GM12878 (cell line): ENCODE results near the gene FSTL4. TPM values are rescaled to one million over a fixed set of nuclear protein-coding genes. Genes with fewer than 3 reads are reported as not detected.

Experiments used
- ATAC-seq: fragments of 200-7000 bp; cut with Tn5 transposase; 3 replicates; pipeline ENCODE4 v1.9.1; 2020; ENCODE audit warnings: mild to moderate bottlenecking, moderate library complexity
- BruUV-seq: library from RNA; stranded (reverse); fragments of 400-500 nt; replicated peaks from 2 replicates; lab custom pipeline; 2021; lab: Mats Ljungman, UMichigan
- CTCF ChIA-PET: fragments of 300-600 bp; sonication (Branson Sonifier 250); formaldehyde crosslinking; extraction: SDS; loops from one replicate; lab custom pipeline; 2021; ENCODE audit warnings: inconsistent platforms; lab: Yijun Ruan, JAX
- POLR2A ChIA-PET: fragments of 350-600 bp; formaldehyde crosslinking; extraction: SDS; loops from one replicate; lab custom pipeline; 2021; ENCODE audit warnings: inconsistent platforms; lab: Charles Lee
- RAD21 ChIA-PET: fragments of 300-600 bp; sonication (Branson Sonifier 250); formaldehyde crosslinking; loops from one replicate; lab custom pipeline; 2023; ENCODE audit warnings: antibody characterized with exemption; ENCODE audit not compliant: unreplicated experiment; lab: Charles Lee
- SMC1A ChIA-PET: fragments of 300-600 bp; sonication (Branson Sonifier 250); formaldehyde crosslinking; loops from one replicate; lab custom pipeline; 2023; ENCODE audit not compliant: unreplicated experiment, uncharacterized antibody; lab: Charles Lee
- DNase-seq: peaks from one replicate; pipeline ENCODE4 v3.0.0-alpha.2; 2011; ENCODE audit warnings: low read depth, low spot score
- FAIRE-seq: peaks from 3 replicates; lab custom pipeline; 2011; peaks lifted over from hg19 to GRCh38; lab: Jason Lieb, UNC
- H2AFZ ChIP-seq: 2 replicates; pipeline ENCODE4 v1.6.0; 2011; ENCODE audit warnings: low read depth, low read length, control low read depth; ENCODE audit not compliant: control insufficient read depth
- H3K27ac ChIP-seq: 2 replicates; pipeline ENCODE4 v1.5.1; 2011; ENCODE audit warnings: control low read depth; ENCODE audit not compliant: control insufficient read depth, insufficient read depth
- H3K27me3 ChIP-seq, 2 experiments: replicated peaks in 1 of 2; 2 replicates each; pipeline versions ENCODE4 v1.6.0 to v1.6.1; 2011; ENCODE audit warnings: low read length in 1 of 2; ENCODE audit not compliant: control insufficient read depth in 2 of 2, insufficient read depth in 2 of 2
- H3K36me3 ChIP-seq, 2 experiments: 2 replicates each; pipeline ENCODE4 v1.5.1; 2011; ENCODE audit warnings: low read length in 1 of 2; ENCODE audit not compliant: control insufficient read depth in 2 of 2, insufficient read depth in 2 of 2
- H3K4me1 ChIP-seq: 2 replicates; pipeline ENCODE4 v1.6.1; 2011; ENCODE audit warnings: mild to moderate bottlenecking, low read length, moderate library complexity, mixed read lengths; ENCODE audit not compliant: control insufficient read depth, insufficient read depth
- H3K4me2 ChIP-seq: 2 replicates; pipeline ENCODE4 v1.6.0; 2011; ENCODE audit warnings: control low read depth; ENCODE audit not compliant: control insufficient read depth, insufficient read depth
- H3K4me3 ChIP-seq: fragments of 200-600 bp; sonication (generic); 2 replicates; pipeline ENCODE4 v1.5.1; 2016
- H3K79me2 ChIP-seq: 2 replicates; pipeline ENCODE4 v1.6.0; 2011; ENCODE audit warnings: low read length; ENCODE audit not compliant: control insufficient read depth, insufficient read depth
- H3K9ac ChIP-seq: 2 replicates; pipeline ENCODE4 v1.8.0; 2011; ENCODE audit warnings: low read length, control low read depth, mixed read lengths; ENCODE audit not compliant: control insufficient read depth, insufficient read depth
- H3K9me3 ChIP-seq: replicated peaks from 3 replicates; pipeline ENCODE4 v1.5.1; 2011; ENCODE audit warnings: mild to moderate bottlenecking, low read length; ENCODE audit not compliant: control insufficient read depth, insufficient read depth
- H4K20me1 ChIP-seq: 2 replicates; pipeline ENCODE4 v1.6.0; 2011; ENCODE audit not compliant: control insufficient read depth, insufficient read depth
- BCLAF1 ChIP-seq: fragments of 450-650 bp; IDR thresholded peaks from 2 replicates; pipeline ENCODE4 v1.6.1; 2017; ENCODE audit warnings: antibody characterized with exemption, mild to moderate bottlenecking, moderate library complexity
- CHD4 ChIP-seq: fragments of 200-600 bp; sonication (generic); IDR thresholded peaks from 2 replicates; pipeline ENCODE4 v1.6.1; 2016; ENCODE audit warnings: mild to moderate bottlenecking
- HCFC1 ChIP-seq: fragments of 150-350 bp; IDR thresholded peaks from 2 replicates; pipeline ENCODE4 v1.6.1; 2014; ENCODE audit warnings: low read length
- LARP7 ChIP-seq: fragments of 450-650 bp; IDR thresholded peaks from 2 replicates; pipeline ENCODE4 v1.6.1; 2017; ENCODE audit warnings: mild to moderate bottlenecking
- MXI1 ChIP-seq: fragments of 150-350 bp; IDR thresholded peaks from 2 replicates; pipeline ENCODE4 v1.6.1; 2011; ENCODE audit warnings: low read depth, mild to moderate bottlenecking, inconsistent platforms, low read length, improper control_type of control experiment
- NFYB ChIP-seq: IDR thresholded peaks from 2 replicates; pipeline ENCODE4 v1.6.1; 2011; ENCODE audit warnings: low read depth, mild to moderate bottlenecking, low read length, improper control_type of control experiment, moderate library complexity; ENCODE audit not compliant: insufficient read depth
- NKRF ChIP-seq: fragments of 450-650 bp; conservative IDR thresholded peaks from 2 replicates; pipeline ENCODE4 v1.6.1; 2017; ENCODE audit warnings: mild to moderate bottlenecking, moderate library complexity
- SPI1 ChIP-seq: IDR thresholded peaks from 2 replicates; pipeline ENCODE4 v1.6.1; 2011; ENCODE audit warnings: low read depth, mild to moderate bottlenecking, low read length, moderate library complexity, borderline replicate concordance; ENCODE audit not compliant: insufficient read depth
- TARDBP ChIP-seq: IDR thresholded peaks from 2 replicates; pipeline ENCODE4 v1.6.1; 2016; ENCODE audit warnings: borderline replicate concordance
- TCF7 ChIP-seq: IDR thresholded peaks from 2 replicates; pipeline ENCODE4 v1.6.1; 2014; ENCODE audit warnings: antibody characterized with exemption, borderline replicate concordance
- ZNF207 ChIP-seq: fragments of 450-650 bp; IDR thresholded peaks from 2 replicates; pipeline ENCODE4 v1.6.1; 2014; ENCODE audit warnings: antibody characterized with exemption, mild to moderate bottlenecking, borderline replicate concordance
- WGBS: methylation state at CpG from one replicate; pipeline ENCODE4 v1.1.6; 2016; ENCODE audit warnings: low lambda C conversion rate; ENCODE audit not compliant: insufficient replicate concordance, insufficient coverage; ENCODE audit errors: missing lambda C conversion rate; 5-methylcytosine and 5-hydroxymethylcytosine counted together
- in situ Hi-C: fragments of 300-500 bp; cut with MboI; formaldehyde crosslinking; loops from 9 replicates; pipeline ENCODE4 v1.14.3; 2018; ENCODE audit warnings: mixed read lengths
- intact Hi-C: fragments of 100-400 bp; cut with micrococcal nuclease; formaldehyde crosslinking; loops from one replicate; pipeline ENCODE4 v1.14.2; 2022; ENCODE audit not compliant: unreplicated experiment
- polyA plus RNA-seq, 11 experiments: library from polyadenylated mRNA; depleted of rRNA in 4 of 11; unstranded in 6 of 11; stranded (reverse) in 5 of 11; fragments of >200 nt; fragmentation: Nextera tagmentation in 4 of 11; fragmentation: Illumina TruSeq in 1 of 11; extraction: Ambion mirVana in 4 of 11; extraction: Trizol in 1 of 11; gene quantifications; 1 replicate in 1 of 11; 2 replicates in 10 of 11; pipeline versions ENCODE4 v1.2.1 to v1.2.3, GENCODE V29; 2011 to 2016; ENCODE audit warnings: inconsistent platforms in 2 of 11, missing spikeins in 2 of 11, low read depth in 1 of 11
- total RNA-seq, 4 experiments: library from RNA; depleted of rRNA in 3 of 4; stranded (reverse); fragments of >200 nt in 3 of 4; fragmentation: Illumina TruSeq in 1 of 4; extraction: Trizol in 1 of 4; gene quantifications; 2 replicates each; pipeline versions ENCODE4 v1.2.1 to v1.2.3, GENCODE V29; 2013 to 2021
- TF ChIP-seq, protein P1 (sequence below): fragments of 450-650 bp; IDR thresholded peaks from 2 replicates; pipeline ENCODE4 v1.6.1; 2018; ENCODE audit warnings: borderline replicate concordance, mild to moderate bottlenecking; ENCODE audit not compliant: partially characterized antibody
- TF ChIP-seq, protein P2 (sequence below): IDR thresholded peaks from 2 replicates; pipeline ENCODE4 v1.6.1; 2012; ENCODE audit warnings: low read depth, low read length, improper control_type of control experiment
- TF ChIP-seq, protein P3 (sequence below): fragments of 450-650 bp; IDR thresholded peaks from 2 replicates; pipeline ENCODE4 v1.6.1; 2017; ENCODE audit warnings: borderline replicate concordance

The FSTL4 gene
- total and polyA plus RNA-seq, 10 of the 15 experiments (the other 5 are each of a cell fraction or from before 2014, with no cell fraction given) = 0.01 to 0.79 (median 0.21) TPM; not detected in 6

- Histone ChIP-seq H3K79me2 (no peaks in the 10 kb centered on the region), H3K4me1 (peaks cover 6% of the 10 kb centered on the region; the same call in 1 of the 2 replicates), H3K4me3 (no peak overlapping the region), H3K27me3 (no peaks in the 10 kb centered on the region), H4K20me1 (no peaks in the 10 kb centered on the region), H3K36me3 (no peaks in the 10 kb centered on the region), H3K4me2 (no peak overlapping the region), H3K27ac (no peak overlapping the region), H2AFZ (no peak overlapping the region), H3K9me3 (no peaks in the 10 kb centered on the region), H3K9ac (no peak overlapping the region)
- intact Hi-C loops (no loop called here), in situ Hi-C loops (no loop called here)
- RAD21 ChIA-PET = no interaction called here
- WGBS = 38% methylated on average over 5 of the region's 5 CpGs
- POLR2A ChIA-PET = no interaction called here
- no peak for ATAC-seq
- SMC1A ChIA-PET = no interaction called here
- DNase-seq = no peak
- no TSS peak for BruUV-seq
- FAIRE-seq = no peak
- CTCF ChIA-PET = interaction anchor here (1.5 kb wide), 1 partner anchor 20 kb away, joined by 8 read pairs; no protein-coding TSS in a partner anchor
- TF ChIP-seq BCLAF1 (no peak), TCF7 (no peak), HCFC1 (no peak), ZNF207 (no peak), NFYB (no peak), CHD4 (no peak), SPI1 (no peak), TARDBP (no peak), NKRF (no peak), MXI1 (no peak), LARP7 (no peak)
- TF ChIP-seq, protein P1, sequence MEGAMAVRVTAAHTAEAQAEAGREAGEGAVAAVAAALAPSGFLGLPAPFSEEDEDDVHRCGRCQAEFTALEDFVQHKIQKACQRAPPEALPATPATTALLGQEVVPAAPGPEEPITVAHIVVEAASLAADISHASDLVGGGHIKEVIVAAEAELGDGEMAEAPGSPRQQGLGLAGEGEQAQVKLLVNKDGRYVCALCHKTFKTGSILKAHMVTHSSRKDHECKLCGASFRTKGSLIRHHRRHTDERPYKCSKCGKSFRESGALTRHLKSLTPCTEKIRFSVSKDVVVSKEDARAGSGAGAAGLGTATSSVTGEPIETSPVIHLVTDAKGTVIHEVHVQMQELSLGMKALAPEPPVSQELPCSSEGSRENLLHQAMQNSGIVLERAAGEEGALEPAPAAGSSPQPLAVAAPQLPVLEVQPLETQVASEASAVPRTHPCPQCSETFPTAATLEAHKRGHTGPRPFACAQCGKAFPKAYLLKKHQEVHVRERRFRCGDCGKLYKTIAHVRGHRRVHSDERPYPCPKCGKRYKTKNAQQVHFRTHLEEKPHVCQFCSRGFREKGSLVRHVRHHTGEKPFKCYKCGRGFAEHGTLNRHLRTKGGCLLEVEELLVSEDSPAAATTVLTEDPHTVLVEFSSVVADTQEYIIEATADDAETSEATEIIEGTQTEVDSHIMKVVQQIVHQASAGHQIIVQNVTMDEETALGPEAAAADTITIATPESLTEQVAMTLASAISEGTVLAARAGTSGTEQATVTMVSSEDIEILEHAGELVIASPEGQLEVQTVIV = no peak
- TF ChIP-seq, protein P2, sequence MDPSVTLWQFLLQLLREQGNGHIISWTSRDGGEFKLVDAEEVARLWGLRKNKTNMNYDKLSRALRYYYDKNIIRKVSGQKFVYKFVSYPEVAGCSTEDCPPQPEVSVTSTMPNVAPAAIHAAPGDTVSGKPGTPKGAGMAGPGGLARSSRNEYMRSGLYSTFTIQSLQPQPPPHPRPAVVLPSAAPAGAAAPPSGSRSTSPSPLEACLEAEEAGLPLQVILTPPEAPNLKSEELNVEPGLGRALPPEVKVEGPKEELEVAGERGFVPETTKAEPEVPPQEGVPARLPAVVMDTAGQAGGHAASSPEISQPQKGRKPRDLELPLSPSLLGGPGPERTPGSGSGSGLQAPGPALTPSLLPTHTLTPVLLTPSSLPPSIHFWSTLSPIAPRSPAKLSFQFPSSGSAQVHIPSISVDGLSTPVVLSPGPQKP = no peak
- TF ChIP-seq, protein P3, sequence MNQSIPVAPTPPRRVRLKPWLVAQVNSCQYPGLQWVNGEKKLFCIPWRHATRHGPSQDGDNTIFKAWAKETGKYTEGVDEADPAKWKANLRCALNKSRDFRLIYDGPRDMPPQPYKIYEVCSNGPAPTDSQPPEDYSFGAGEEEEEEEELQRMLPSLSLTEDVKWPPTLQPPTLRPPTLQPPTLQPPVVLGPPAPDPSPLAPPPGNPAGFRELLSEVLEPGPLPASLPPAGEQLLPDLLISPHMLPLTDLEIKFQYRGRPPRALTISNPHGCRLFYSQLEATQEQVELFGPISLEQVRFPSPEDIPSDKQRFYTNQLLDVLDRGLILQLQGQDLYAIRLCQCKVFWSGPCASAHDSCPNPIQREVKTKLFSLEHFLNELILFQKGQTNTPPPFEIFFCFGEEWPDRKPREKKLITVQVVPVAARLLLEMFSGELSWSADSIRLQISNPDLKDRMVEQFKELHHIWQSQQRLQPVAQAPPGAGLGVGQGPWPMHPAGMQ = no peak
Measured at GRCh38 chr5:133403741-133404364, 208.5 kb downstream of the FSTL4 start.
